ENCODE results near the gene ZG16.
A peak's percentile ranks its signal among the peaks of the same experiment; 100 is the strongest.
"Not testable (repeated sequence)": the region's sequence is repeated elsewhere in the genome, so short reads cannot be mapped to it uniquely, and the experiment has no call there.

Gene ZG16

DNA sequence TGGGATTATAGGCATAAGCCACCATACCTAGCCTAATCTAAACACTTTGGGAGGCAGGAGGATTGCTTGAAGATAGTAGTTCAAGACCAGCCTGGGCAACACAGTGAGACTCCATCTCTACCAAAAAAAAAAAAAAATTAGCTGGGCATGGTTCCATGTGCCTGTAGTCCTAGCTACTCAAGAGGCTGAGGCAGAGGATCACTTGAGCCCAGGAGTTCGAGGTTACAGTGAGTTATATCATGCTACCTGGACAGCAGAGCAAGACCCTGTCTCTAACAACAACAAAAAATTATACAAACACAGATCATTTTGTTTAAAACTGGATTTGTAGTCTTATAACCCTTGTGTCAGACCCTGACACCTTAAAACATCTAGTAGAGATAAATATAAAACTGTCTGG, 24.5 kb upstream of the ZG16 start:
- no peak for DNase-seq

DNA sequence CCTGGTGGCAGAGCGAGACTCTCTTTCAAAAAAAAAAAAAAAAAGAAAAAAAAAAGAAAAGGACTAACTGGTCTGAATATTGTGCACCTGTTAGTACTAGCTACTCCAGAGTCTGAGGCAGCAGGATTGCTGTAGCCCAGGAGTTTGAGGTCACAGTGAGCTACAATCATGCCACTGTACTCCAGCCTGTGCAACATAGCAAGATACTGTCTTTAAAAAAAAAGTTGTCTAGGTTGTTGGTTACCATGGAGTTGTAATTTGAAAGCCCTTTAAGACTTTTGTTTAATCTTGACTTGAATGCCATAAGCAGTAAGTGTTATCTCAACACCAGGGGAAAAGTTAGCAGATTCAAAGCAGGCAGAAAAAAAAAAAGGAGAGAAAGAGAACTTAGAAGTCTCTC, 21.4 kb upstream of the ZG16 start:
- no peak for DNase-seq

DNA sequence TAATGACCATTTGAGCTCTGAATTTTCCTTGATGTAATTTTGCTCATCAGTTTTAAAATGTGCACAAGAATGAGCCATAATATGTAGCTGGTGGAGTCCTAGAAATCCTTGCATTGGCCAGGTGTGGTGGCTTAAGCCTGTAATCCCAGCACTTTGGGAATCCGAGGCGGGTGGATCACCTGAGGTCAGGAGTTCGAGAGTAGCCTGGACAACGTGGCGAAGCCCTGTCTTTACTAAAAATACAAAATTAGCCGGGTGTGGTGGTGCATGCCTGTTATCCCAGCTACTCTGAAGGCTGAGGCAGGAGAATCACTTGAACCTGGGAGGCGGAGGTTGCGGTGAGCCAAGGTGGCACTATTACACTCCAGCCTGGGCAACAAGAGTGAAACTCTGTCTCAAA, 21.0 kb upstream of the ZG16 start:
- not testable (repeated sequence) for DNase-seq

DNA sequence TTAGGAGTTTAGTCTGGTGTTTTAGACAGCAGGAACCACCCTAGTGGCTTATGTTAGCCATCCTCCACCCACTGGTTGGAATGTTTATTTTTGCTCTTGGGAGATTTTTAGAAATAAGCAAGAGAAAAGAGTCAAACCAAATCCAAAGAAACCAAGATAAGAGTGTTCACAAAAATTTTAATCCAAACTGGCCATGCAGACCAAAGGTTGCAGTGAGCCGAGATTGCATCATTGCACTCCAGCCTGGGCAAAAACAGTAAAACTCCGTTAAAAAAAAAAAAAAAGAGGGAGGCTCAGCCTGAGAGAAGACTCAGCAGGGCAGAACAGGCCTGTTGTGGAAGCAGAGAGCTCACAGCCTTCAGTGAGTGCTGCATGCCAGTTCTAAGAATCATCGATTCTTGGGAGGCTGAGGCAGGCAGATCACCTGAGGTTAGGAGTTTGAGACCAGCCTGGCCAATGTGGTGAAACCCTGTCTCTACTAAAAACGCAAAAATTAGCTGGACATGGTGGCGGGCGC, 20.0 kb upstream of the ZG16 start:
- no peak for DNase-seq

DNA sequence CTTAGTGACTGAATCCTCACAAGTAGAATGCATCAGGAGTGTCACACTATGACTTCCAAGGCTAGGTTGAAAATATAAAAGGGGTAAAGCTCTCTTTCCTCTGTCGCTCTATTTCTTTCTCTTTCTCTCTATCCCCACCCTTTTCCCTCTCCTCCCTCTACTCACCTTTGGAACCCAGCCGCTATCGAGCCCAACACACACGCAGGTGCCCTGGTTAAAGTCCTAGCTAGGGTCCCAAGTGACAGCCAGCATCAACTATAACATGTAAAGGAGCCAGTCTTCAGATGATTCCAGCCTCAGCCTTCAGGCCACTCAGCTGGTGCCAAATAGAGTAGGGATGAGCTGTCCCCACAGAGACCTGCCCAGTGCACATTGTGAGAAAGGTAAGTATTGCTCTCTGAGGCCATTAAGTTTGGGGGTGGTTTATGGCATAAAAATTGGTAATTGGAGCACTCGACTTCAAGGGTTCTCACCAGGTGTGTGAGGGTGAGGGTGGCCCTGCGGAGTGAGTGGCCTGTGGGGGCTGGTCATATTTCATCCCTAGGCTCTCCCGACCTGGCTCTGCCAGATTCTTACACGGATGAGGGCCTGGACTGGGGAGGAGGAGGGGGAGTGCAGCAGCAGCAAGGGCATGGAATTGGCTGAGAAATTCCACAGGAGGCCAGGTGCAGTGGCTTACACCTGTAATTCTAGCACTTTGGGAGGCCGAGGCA, 17.3 kb upstream of the ZG16 start:
- no peak for DNase-seq

DNA sequence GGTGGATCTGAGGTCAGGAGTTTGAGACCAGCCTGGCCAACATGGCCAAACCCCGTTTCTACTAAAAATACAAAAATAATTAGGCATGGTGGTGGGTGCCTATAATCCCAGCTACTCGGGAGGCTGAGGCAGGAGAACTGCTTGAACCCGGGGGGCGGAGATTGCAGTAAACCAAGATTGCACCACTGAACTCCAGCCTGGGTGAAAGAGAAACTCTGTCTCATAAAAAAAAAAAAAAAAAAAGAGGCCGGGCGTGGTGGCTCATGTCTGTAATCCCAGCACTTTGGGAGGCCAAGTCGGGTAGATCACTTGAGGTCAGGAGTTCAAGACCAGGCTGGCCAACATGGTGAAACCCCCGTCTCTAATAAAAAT, 16.8 kb upstream of the ZG16 start:
- DNase-seq, result not testable (repeated sequence)

DNA sequence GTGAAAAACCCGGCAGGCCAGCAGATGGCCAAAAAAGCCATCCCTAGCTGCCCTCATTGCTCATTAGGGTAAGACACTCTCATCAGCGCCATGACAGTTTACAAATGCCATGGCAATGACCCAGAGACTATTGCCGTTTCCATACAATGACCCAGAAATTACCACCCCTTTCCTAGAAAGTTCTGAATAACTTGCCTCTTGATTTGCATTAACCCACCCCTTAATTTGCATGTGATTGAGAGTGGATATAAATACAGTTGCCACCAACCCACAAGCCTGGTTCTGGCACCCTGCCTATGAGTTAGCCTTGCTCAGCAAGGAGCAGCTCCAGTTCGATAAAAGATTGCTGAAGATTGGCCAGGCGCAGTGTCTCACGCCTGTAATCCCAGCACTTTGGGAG, 16.2 kb upstream of the ZG16 start:
- DNase-seq, result no peak

DNA sequence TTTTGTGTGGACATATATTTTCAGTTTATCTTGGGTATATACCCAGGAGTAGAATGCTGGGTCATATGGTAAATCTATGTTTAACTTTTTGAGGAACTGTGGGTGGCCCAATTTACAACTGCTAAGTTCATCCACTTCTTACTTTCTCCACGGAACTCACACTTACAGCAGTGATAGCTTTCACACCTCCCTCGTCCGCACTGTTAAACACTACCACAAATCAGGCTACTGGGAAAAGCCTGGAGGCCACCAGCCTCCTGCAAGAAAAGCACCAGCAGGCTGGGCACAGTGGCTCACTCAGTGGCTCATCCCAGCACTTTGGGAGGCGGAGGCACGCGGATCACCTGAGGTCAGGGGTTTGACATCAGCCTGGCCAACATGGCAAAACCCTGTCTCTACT, 14.7 kb upstream of the ZG16 start:
- no peak for DNase-seq

DNA sequence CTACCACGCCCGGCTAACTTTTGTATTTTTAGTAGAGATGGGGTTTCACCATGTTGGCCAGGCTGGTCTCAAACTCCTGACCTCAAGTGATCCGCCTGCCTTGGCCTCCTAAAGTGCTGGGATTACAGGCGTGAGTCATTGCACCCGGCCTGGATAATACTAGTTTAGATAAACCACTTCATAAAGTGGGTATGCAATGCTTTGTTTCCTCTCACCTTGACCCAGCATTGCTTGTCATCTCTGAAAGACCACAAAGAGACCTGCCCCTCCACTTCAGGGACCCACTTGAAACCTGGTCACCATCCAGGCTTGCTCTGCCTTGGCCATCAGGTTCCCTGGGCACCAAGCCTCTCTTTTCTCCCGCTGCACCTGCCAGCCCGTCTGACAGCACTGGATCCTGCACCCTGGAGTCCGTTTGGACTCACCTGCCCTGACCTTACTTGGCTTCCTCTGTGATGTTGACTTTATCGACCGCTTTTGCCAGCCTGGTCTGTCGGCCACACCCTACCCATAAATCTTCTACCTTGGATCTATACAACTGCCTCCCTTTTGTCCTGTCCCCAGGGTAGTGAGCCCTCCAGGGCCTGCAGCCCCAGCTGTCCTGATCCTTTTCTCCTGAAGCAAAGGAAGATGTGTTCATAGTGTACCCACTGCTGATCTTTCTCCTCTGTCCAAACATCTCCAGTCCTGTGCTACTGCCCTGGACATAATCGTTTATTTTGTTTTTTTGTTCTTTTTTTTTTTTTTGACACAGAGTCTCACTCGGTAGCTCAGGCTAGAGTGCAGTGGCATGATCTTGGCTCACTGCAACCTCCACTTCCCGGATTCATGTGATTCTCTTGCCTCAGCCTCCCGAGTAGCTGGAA, 12.7 kb upstream of the ZG16 start:
- DNase-seq, result no peak

DNA sequence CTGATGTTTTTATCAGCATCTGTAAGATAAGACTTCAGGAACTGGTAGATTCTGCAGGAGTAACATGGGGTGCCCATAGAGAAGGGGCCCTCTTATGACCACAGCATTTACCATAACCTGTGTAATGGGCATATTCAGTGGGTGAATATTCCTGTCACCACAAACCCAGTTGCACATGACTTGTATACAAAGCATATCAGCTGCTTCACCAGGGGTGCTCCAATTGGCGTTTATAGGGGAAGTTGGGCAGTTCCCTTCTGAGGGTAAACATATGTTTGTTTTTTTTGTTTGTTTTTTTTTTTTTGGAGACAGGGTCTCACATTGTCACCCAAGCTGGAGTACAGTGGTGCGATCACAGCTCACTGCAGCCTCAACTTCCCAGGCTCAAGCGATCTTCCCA, 11.5 kb upstream of the ZG16 start:
- DNase-seq, result no peak

DNA sequence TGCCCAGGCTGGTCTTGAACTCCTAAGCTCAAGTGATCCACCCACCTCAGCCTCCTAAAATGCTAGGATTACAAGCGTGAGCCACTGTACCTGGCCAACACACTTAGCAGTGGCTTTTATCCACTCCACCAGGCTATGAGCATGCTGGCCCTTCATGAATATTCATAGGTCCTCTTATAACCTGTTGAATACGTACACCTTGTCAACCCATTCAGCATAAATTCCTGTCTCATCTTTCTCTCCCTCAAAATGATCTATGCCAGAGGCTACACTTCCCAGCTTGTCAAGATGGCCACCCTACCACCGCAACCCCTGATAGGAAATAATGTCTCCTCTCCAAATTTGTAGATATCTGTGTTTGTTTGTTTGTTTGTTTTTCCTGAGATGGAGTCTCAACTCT, 11.0 kb upstream of the ZG16 start:
- DNase-seq, result no peak

DNA sequence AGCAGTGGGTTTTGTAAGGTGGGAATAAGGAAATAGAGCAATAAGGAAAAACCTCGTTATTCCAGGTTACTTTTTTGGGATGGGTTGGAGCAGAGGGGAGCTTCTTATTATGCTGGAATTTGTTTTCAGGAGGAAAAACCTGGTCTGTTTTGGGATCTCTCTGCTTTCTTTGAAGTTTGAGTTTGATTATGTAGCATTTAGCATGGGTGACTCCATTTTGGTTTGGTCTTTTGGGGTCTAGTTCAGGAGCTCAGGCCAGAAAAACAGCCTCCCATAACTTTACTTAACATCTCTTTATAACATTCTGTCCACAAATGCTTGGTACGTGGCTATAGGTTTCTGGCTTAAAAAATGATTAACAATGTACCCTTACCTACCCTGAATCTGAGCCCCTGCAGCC, 8.5 kb upstream of the ZG16 start:
- DNase-seq, result no peak

DNA sequence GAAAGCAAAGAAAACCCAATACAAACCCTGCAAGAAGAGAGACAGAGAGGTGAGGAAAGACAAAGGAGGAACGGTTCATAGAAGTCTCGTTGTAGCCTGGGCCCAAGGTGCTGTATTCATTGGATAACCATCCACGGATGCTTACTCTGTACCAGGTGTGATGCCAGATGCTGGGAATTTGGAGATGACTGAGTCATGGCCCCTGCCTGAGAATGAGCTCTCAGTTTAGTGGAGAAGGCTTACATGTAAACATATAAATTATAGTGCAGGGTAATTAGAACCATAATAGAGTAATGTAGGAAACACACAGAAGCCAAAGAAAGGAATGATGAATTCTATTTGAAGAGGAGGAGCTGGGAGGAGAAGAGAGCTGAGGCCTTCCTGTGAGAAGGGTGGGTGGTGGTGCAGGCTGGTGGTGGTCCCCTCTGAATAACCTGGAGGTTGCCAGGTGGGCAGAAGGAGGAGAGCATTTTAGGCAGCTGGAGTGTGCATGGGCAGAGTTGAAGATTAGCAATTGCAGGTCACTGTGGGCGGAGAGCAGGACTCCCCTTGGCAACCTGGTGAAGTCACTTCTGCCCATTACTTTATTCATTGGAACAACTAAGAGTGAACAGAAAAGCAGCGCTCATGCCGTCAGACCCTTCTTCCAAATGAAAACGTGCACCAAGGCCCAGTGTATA, 7.7 kb upstream of the ZG16 start:
- no peak for DNase-seq

DNA sequence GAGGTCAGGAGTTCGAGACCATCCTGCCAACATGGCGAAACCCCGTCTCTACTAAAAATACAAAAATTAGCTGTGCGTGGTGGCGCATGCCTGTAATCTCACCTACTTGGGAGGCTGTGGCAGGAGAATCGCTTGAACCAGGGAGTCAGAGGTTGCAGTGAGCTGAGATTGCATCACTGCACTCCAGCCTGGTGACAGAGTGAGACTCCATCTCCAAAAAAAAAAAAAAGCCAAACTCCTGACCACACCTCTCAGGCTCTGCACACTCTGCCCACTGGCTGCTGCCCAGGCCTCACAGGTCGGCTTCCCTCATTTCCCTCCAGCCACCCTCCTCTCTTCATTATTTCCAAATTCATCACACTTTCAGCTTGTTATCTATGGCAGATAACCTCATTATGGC, 5.7 kb upstream of the ZG16 start:
- not testable (repeated sequence) for DNase-seq

DNA sequence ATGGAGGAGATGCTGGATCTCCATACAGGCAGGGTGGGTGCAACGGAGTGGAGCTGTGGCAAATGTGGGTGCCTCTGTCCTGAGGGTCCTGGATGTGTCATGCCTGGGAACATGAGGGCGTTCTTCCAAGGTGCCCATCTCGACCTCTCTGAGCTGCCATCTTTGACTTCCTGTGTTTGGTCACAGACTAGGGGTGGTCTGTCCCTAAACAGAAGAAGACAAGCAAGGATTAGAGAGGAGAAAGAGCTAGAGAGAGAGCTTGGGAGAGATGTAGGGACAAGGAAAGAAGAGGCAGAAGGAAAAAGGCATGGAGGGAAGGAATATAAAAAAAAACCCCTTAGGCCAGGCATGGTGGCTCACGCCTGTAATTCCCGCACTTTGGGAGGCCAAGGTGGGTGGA, 3.3 kb upstream of the ZG16 start:
- DNase-seq, result no peak

DNA sequence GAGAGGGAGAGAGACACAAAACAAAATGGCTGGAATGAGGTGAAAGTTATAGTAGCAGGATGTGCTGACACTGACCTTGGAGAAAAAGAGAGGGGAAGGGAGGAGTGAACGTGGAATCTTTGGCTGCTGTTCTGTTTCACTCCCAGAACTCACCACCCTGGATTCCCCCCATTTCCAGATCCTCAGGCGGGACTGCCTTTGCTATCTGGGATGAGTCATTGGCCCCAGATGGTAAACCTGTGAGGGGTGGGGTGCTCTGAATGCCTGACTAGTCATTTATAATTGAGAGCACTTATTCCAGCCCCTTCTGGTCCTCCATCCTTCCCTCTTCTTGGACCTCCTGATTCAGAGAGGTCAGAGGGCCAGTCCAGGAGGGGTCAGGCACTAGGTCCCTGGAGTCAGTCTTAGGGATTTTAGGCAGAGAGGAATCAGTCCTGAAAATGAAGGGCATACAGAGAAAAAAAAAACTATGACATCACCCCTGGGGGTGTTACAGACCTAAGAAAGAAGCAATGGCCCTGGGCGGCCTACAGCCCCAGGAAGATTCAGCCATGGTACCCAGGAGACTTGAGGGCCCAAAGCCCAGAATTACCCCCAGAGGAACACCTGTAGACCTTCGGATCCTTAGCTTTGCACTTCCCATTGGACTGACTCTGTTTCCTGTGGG, 2.2 kb upstream of the ZG16 start:
- no peak for DNase-seq

DNA sequence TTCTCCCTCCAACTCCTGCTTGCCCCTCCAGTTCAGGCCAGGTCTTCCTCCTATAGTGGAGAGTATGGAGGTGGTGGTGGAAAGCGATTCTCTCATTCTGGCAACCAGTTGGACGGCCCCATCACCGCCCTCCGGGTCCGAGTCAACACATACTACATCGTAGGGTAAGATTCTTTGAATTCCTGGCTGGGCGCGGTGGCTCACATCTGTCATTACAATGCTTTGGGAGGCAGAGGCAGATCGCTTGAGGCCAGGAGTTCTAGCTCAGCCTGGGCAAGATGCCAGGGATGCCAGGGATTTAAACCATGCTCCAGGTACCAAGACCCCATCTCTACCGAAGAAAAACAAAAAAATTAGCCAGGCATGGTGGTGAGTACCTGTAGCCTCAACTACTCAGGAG, 1.4 kb downstream of the ZG16 start:
- no peak for DNase-seq

DNA sequence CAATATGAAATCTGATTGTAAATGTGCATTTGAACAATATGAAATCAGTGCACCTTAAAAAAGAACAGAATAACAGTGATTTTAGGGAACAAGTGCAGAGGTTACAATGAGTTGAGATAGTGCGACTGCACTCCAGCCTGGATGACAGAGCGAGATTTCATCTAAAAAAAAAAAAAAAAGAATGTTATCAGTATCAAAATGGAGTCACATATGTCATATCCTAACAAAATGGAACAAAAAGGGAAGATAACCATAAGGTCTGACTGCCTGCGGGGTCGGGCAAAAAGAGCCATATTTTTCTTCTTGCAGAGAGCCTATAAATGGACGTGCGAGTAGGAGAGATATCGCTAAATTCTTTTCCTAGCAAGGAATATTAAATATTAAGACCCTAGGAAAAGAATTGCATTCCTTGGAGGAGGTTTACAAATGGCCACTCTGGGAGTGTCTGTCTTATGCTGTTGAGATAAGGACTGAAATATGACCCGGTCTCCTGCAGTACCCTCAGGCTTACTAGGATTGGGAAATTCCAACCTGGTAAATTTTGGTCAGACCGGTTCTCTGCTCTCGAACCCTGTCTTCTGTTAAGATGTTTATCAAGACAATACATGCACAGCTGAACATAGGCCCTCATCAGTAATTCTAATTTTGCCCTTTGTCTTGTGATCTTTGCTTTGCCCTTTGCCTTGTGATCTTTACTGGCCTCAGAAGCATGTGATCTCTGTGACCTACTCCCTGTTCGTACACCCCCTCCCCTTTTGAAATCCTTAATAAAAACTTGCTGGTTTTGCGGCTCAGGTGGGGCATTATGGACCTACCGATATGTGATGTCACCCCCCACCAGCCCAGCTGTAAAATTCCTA, 5.3 kb downstream of the ZG16 start:
- DNase-seq, result not testable (repeated sequence)

DNA sequence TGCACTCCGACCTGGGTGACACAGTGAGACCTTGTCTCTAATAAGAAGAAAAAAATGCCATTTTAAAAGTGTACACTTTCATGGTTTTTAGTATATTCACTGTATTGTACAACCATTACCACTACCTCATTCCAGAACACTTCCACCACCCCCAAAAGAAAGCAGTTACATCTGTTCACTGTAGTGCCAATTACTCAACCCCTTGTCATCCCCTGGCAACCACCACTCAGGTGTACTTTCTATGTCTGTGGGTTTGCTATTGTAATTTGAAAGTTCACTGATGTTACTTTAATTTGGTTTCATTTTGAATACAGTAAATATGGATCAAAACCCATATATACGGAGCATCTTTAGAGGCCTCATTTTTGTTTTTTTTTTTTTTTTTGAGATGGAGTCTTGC, 6.1 kb downstream of the ZG16 start:
- no peak for DNase-seq

DNA sequence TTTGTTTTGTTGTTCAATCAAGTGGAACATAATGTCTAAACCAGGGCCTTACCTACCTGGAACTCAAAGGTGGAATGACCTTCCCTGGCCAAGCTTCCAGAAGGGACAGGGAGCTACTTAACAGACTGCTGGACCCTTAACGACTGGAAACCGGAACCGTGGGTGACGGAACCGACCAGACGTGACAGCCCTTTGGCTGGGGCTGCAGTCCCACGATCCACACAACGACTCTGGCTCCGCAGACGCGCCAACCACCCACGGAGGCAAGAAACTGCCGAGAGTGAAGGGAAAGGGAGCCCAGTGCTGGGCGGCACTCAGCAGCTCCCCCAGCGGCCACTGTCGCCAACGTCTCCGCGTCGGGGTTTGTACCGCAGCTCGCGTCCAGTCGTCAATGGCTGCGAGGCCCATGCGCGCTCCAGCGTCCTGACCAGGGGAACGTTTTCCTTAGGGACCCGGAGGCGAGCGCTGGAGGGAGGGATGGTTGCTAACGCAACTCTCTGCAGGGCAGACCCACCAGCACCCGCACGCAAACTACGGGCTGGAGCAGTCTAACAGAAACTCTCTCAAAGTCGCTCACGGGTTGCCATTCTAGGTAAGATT, 6.9 kb downstream of the ZG16 start:
- peak; percentile 32 for DNase-seq

DNA sequence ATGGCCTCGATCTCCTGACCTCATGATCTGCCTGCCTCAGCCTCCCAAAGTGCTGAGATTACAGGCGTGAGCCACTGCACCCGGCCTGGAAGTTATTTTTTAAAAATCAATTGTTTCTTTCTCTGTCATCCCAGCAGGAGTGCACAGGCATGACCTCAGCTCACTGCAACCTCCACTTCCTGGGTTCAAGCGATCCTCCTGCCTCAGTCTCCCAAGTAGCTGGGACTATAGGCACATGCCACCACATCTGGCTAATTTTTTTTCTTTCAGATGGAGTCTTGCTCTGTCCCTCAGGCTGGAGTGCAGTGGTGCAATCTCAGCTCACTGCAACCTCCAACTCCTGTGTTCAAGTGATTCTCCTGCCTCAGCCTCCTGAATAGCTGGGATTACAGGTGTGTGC, 9.1 kb downstream of the ZG16 start:
- not testable (repeated sequence) for DNase-seq

DNA sequence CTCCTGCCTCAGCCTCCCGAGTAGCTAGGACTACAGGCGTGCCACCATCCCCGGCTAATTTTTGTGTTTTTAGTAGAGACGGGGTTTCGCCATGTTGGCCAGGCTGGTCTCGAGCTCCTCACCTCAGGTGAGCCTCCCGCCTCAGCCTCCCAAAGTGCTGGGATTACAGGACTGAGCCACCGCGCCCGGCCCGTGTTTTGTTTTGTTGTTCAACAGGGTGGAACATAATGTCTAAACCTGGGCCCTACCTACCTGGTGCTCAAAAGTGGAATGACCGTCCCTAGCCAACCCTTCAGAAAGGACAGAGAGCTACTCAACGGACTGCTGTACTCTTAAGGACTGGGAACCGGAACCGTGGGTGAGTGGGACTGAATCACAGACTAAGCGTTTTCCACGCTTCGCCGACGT, 11.7 kb downstream of the ZG16 start:
- DNase-seq, result no peak
